ENCODE measurements around the gene SRSF7. TPM values are rescaled to one million over a fixed set of nuclear protein-coding genes. Genes with fewer than 3 reads are reported as not detected.
"Not testable (repeated sequence)": the region's sequence is repeated elsewhere in the genome, so short reads cannot be mapped to it uniquely, and the experiment has no call there.

SRSF7 gene
- total RNA-seq = 115 TPM
- polyA plus RNA-seq = 132 TPM

- Histone ChIP-seq H3K4me3 (ENCODE audit: low read depth, low read length) (peak within 1 kb of the TSS; percentile 71), H3K27ac (ENCODE audit: low read depth) (peak within 1 kb of the TSS; percentile 98), H3K36me3 (ENCODE audit: insufficient read depth) (peaks cover 8% of the 10 kb centered on the region), H3K4me1 (ENCODE audit: insufficient read depth) (no peaks in the 10 kb centered on the region)
- DNase-seq (ENCODE audit: extremely low spot score) = peak; percentile 99
- under 1% methylated on average over 68 of the region's 68 CpGs for WGBS
Measured at GRCh38 chr2:38750891-38751595, at the start of gene SRSF7. Gene SRSF7, minus strand, starts transcription at chr2:38751361. Its CDS starts 105 bp downstream, at chr2:38751256.

GRCh38 chr2:38797953-38798352 is 46.8 kb upstream of the SRSF7 start:
- 89% methylated on average over 3 of the region's 3 CpGs for WGBS
- no peaks in the 10 kb centered on the region for H3K4me1 ChIP-seq (ENCODE audit: insufficient read depth)
- no peak for DNase-seq (ENCODE audit: extremely low spot score)
- H3K36me3 ChIP-seq (ENCODE audit: insufficient read depth) = peaks cover 4% of the 10 kb centered on the region
- H3K4me3 ChIP-seq (ENCODE audit: low read depth, low read length) = no peak overlapping the region
- no peak overlapping the region for H3K27ac ChIP-seq (ENCODE audit: low read depth)

GRCh38 chr2:38797250-38797676 is 46.1 kb upstream of the SRSF7 start:
- peaks cover 2% of the 10 kb centered on the region for H3K36me3 ChIP-seq (ENCODE audit: insufficient read depth)
- WGBS = 67% methylated on average over 10 of the region's 10 CpGs
- H3K27ac ChIP-seq (ENCODE audit: low read depth) = no peak overlapping the region
- H3K4me3 ChIP-seq (ENCODE audit: low read depth, low read length) = no peak overlapping the region
- no peak for DNase-seq (ENCODE audit: extremely low spot score)
- no peaks in the 10 kb centered on the region for H3K4me1 ChIP-seq (ENCODE audit: insufficient read depth)

GRCh38 chr2:38795016-38795415 is 43.9 kb upstream of the SRSF7 start:
- not testable (repeated sequence) for H3K4me1 ChIP-seq (ENCODE audit: insufficient read depth); H3K27ac ChIP-seq (ENCODE audit: low read depth); H3K4me3 ChIP-seq (ENCODE audit: low read depth, low read length); DNase-seq (ENCODE audit: extremely low spot score); H3K36me3 ChIP-seq (ENCODE audit: insufficient read depth)
- WGBS = 95% methylated on average over 7 of the region's 7 CpGs

GRCh38 chr2:38794235-38794946 is 43.2 kb upstream of the SRSF7 start:
- 79% methylated on average over 7 of the region's 7 CpGs for WGBS
- Histone ChIP-seq H3K36me3 (ENCODE audit: insufficient read depth) (peaks cover 2% of the 10 kb centered on the region), H3K27ac (ENCODE audit: low read depth) (no peak overlapping the region), H3K4me1 (ENCODE audit: insufficient read depth) (no peaks in the 10 kb centered on the region), H3K4me3 (ENCODE audit: low read depth, low read length) (no peak overlapping the region)
- no peak for DNase-seq (ENCODE audit: extremely low spot score)

- Histone ChIP-seq H3K4me1 (ENCODE audit: insufficient read depth) (no peaks in the 10 kb centered on the region), H3K4me3 (ENCODE audit: low read depth, low read length) (no peak overlapping the region), H3K36me3 (ENCODE audit: insufficient read depth) (peaks cover 2% of the 10 kb centered on the region), H3K27ac (ENCODE audit: low read depth) (no peak overlapping the region)
- no peak for DNase-seq (ENCODE audit: extremely low spot score)
- WGBS = 86% methylated on average over 5 of the region's 5 CpGs
Measured at GRCh38 chr2:38793511-38793910, 42.4 kb upstream of the SRSF7 start.

- no peak overlapping the region for H3K4me3 ChIP-seq (ENCODE audit: low read depth, low read length)
- no peaks in the 10 kb centered on the region for H3K4me1 ChIP-seq (ENCODE audit: insufficient read depth)
- H3K27ac ChIP-seq (ENCODE audit: low read depth) = no peak overlapping the region
- H3K36me3 ChIP-seq (ENCODE audit: insufficient read depth) = peaks cover 2% of the 10 kb centered on the region
- no peak for DNase-seq (ENCODE audit: extremely low spot score)
- WGBS = 48% methylated on average over 2 of the region's 2 CpGs
Measured at GRCh38 chr2:38792751-38793150, 41.6 kb upstream of the SRSF7 start.

GRCh38 chr2:38792321-38792720 is 41.2 kb upstream of the SRSF7 start:
- H3K4me1 ChIP-seq (ENCODE audit: insufficient read depth); DNase-seq (ENCODE audit: extremely low spot score); H3K4me3 ChIP-seq (ENCODE audit: low read depth, low read length); H3K36me3 ChIP-seq (ENCODE audit: insufficient read depth); H3K27ac ChIP-seq (ENCODE audit: low read depth): not testable (repeated sequence)
- WGBS = 96% methylated on average over 8 of the region's 8 CpGs

GRCh38 chr2:38791744-38792143 is 40.6 kb upstream of the SRSF7 start:
- Histone ChIP-seq H3K27ac (ENCODE audit: low read depth) (no peak overlapping the region), H3K36me3 (ENCODE audit: insufficient read depth) (no peaks in the 10 kb centered on the region), H3K4me3 (ENCODE audit: low read depth, low read length) (no peak overlapping the region), H3K4me1 (ENCODE audit: insufficient read depth) (no peaks in the 10 kb centered on the region)
- DNase-seq (ENCODE audit: extremely low spot score) = no peak
- WGBS = 82% methylated on average over 1 of the region's 1 CpG

- no peak for DNase-seq (ENCODE audit: extremely low spot score)
- Histone ChIP-seq H3K4me1 (ENCODE audit: insufficient read depth) (no peaks in the 10 kb centered on the region), H3K4me3 (ENCODE audit: low read depth, low read length) (no peak overlapping the region), H3K27ac (ENCODE audit: low read depth) (no peak overlapping the region), H3K36me3 (ENCODE audit: insufficient read depth) (no peaks in the 10 kb centered on the region)
- WGBS = 95% methylated on average over 14 of the region's 14 CpGs
Measured at GRCh38 chr2:38789691-38790090, 38.5 kb upstream of the SRSF7 start.

- no peak for DNase-seq (ENCODE audit: extremely low spot score)
- WGBS = 95% methylated on average over 6 of the region's 6 CpGs
- Histone ChIP-seq H3K4me3 (ENCODE audit: low read depth, low read length) (no peak overlapping the region), H3K27ac (ENCODE audit: low read depth) (no peak overlapping the region), H3K4me1 (ENCODE audit: insufficient read depth) (no peaks in the 10 kb centered on the region), H3K36me3 (ENCODE audit: insufficient read depth) (no peaks in the 10 kb centered on the region)
Measured at GRCh38 chr2:38788306-38788705, 37.1 kb upstream of the SRSF7 start.

- no peaks in the 10 kb centered on the region for H3K4me1 ChIP-seq (ENCODE audit: insufficient read depth)
- no peak overlapping the region for H3K4me3 ChIP-seq (ENCODE audit: low read depth, low read length)
- no peak for DNase-seq (ENCODE audit: extremely low spot score)
- no peak overlapping the region for H3K27ac ChIP-seq (ENCODE audit: low read depth)
- H3K36me3 ChIP-seq (ENCODE audit: insufficient read depth) = peaks cover 3% of the 10 kb centered on the region
Measured at GRCh38 chr2:38783586-38783985, 32.4 kb upstream of the SRSF7 start.

GRCh38 chr2:38778687-38779082 is 27.5 kb upstream of the SRSF7 start:
- DNase-seq (ENCODE audit: extremely low spot score) = no peak
- H3K27ac ChIP-seq (ENCODE audit: low read depth) = no peak overlapping the region
- 6% methylated on average over 8 of the region's 8 CpGs for WGBS

GRCh38 chr2:38776531-38776930 is 25.4 kb upstream of the SRSF7 start:
- H3K4me3 ChIP-seq (ENCODE audit: low read depth, low read length) = no peak overlapping the region
- no peak for DNase-seq (ENCODE audit: extremely low spot score)

More at GRCh38 chr2:38778687-38779082, 27.5 kb upstream of the SRSF7 start:
- peak overlapping the region; percentile 71 for H3K4me3 ChIP-seq (ENCODE audit: low read depth, low read length)
- H3K4me1 ChIP-seq (ENCODE audit: insufficient read depth) = no peaks in the 10 kb centered on the region
- peaks cover 3% of the 10 kb centered on the region for H3K36me3 ChIP-seq (ENCODE audit: insufficient read depth)

More at GRCh38 chr2:38776531-38776930, 25.4 kb upstream of the SRSF7 start:
- Histone ChIP-seq H3K36me3 (ENCODE audit: insufficient read depth) (peaks cover 3% of the 10 kb centered on the region), H3K27ac (ENCODE audit: low read depth) (no peak overlapping the region), H3K4me1 (ENCODE audit: insufficient read depth) (no peaks in the 10 kb centered on the region)
- 68% methylated on average over 13 of the region's 13 CpGs for WGBS
